Suprapubic skin (tissue), 4 donors: ENCODE measurements around the gene CCDC88C. TPM values are rescaled to one million over a fixed set of nuclear protein-coding genes. Genes with fewer than 3 reads are reported as not detected.
A peak's percentile ranks its signal among the peaks of the same experiment; 100 is the strongest.

Experiments
- DNase-seq, 2 donors: peaks; one replicate each; pipeline ENCODE4 v3.0.0-alpha.2; 2019; ENCODE audit warnings: low spot score in 2 of 2
- H3K27ac ChIP-seq: fragments of 200-600 bp; sonication (generic); one replicate; pipeline ENCODE4 v1.5.1; 2019
- H3K27me3 ChIP-seq: fragments of 200-600 bp; sonication (generic); one replicate; pipeline ENCODE4 v1.5.1; 2019
- H3K36me3 ChIP-seq: fragments of 200-600 bp; sonication (generic); one replicate; pipeline ENCODE4 v1.5.1; 2019
- H3K4me1 ChIP-seq: fragments of 200-600 bp; sonication (generic); one replicate; pipeline ENCODE4 v1.5.1; 2019
- H3K4me3 ChIP-seq: fragments of 200-600 bp; sonication (generic); one replicate; pipeline ENCODE4 v1.5.1; 2019; ENCODE audit warnings: mild to moderate bottlenecking
- H3K9me3 ChIP-seq: fragments of 200-600 bp; sonication (generic); one replicate; pipeline ENCODE4 v1.5.1; 2019
- CTCF ChIP-seq, 2 donors: fragments of 200-600 bp in 1 of 2; fragments of 450-650 bp in 1 of 2; sonication (generic) in 1 of 2; IDR thresholded peaks; one replicate each; pipeline ENCODE4 v1.5.1; 2016 to 2019; ENCODE audit warnings: antibody characterized with exemption in 2 of 2, mild to moderate bottlenecking in 1 of 2, moderate library complexity in 1 of 2
- EP300 ChIP-seq: sonication (generic); formaldehyde crosslinking; IDR thresholded peaks from one replicate; pipeline ENCODE4 v1.6.1; 2017; ENCODE audit warnings: antibody characterized with exemption
- POLR2A ChIP-seq, 2 donors: fragments of 450-650 bp; IDR thresholded peaks; one replicate each; pipeline ENCODE4 v1.6.1; 2017; ENCODE audit warnings: antibody characterized with exemption in 2 of 2, mild to moderate bottlenecking in 2 of 2, moderate library complexity in 2 of 2
- POLR2AphosphoS5 ChIP-seq, 3 donors: sonication (generic); formaldehyde crosslinking; IDR thresholded peaks; one replicate each; pipeline ENCODE4 v1.6.1; 2017; ENCODE audit warnings: antibody characterized with exemption in 3 of 3
- WGBS: methylation state at CpG from one replicate; pipeline ENCODE4 v1.1.5; 2018; 5-methylcytosine and 5-hydroxymethylcytosine counted together
- total RNA-seq, 4 donors: library from RNA; depleted of rRNA; stranded (reverse); fragments of >200 nt; gene quantifications; one replicate each; pipeline ENCODE4 v1.1.0, GENCODE V29; 2016

Gene CCDC88C
- total RNA-seq, 4 donors from 2014 or later = 16.6 to 25.0 (median 22.8) TPM

GRCh38 chr14:91365552-91365951, 52.1 kb downstream of the CCDC88C start:
- no peaks in the 10 kb centered on the region for H3K27me3 ChIP-seq
- TF ChIP-seq POLR2A (IDR thresholded peaks at IDR 0.05) = no peak
- TF ChIP-seq CTCF (IDR thresholded peaks at IDR 0.05) = no peak
- TF ChIP-seq EP300 = no peak
- no peak for TF ChIP-seq POLR2AphosphoS5 (IDR thresholded peaks at IDR 0.05)
- peaks cover 28% of the 10 kb centered on the region for H3K4me1 ChIP-seq
- H3K36me3 ChIP-seq = no peaks in the 10 kb centered on the region
- H3K9me3 ChIP-seq = no peaks in the 10 kb centered on the region
- 95% methylated on average over 6 of the region's 6 CpGs for WGBS
- no peak overlapping the region for H3K27ac ChIP-seq
- no peak for DNase-seq
- H3K4me3 ChIP-seq = no peak overlapping the region

- no peaks in the 10 kb centered on the region for H3K27me3 ChIP-seq
- 88% methylated on average over 9 of the region's 13 CpGs for WGBS
- no peak for TF ChIP-seq EP300
- TF ChIP-seq POLR2AphosphoS5 (IDR thresholded peaks at IDR 0.05) = no peak
- no peak for TF ChIP-seq CTCF (IDR thresholded peaks at IDR 0.05)
- no peak for TF ChIP-seq POLR2A (IDR thresholded peaks at IDR 0.05)
- H3K9me3 ChIP-seq = no peaks in the 10 kb centered on the region
- no peak overlapping the region for H3K27ac ChIP-seq
- H3K36me3 ChIP-seq = no peaks in the 10 kb centered on the region
- H3K4me1 ChIP-seq = peaks cover 21% of the 10 kb centered on the region
- no peak overlapping the region for H3K4me3 ChIP-seq
- DNase-seq = no peak
Measured at GRCh38 chr14:91364524-91365270, 52.9 kb downstream of the CCDC88C start.

GRCh38 chr14:91363776-91364523, 53.7 kb downstream of the CCDC88C start:
- Histone ChIP-seq H3K4me1 (peaks cover 18% of the 10 kb centered on the region), H3K4me3 (no peak overlapping the region), H3K27me3 (no peaks in the 10 kb centered on the region), H3K36me3 (no peaks in the 10 kb centered on the region), H3K9me3 (no peaks in the 10 kb centered on the region), H3K27ac (no peak overlapping the region)
- WGBS = 81% methylated on average over 10 of the region's 10 CpGs
- TF ChIP-seq EP300 (no peak), POLR2A (IDR thresholded peaks at IDR 0.05) (no peak), POLR2AphosphoS5 (IDR thresholded peaks at IDR 0.05) (no peak), CTCF (IDR thresholded peaks at IDR 0.05) (no peak)
- DNase-seq = no peak

- H3K27ac ChIP-seq = peak overlapping the region; percentile 53
- no peaks in the 10 kb centered on the region for H3K9me3 ChIP-seq
- H3K36me3 ChIP-seq = no peaks in the 10 kb centered on the region
- DNase-seq = no peak
- TF ChIP-seq CTCF (IDR thresholded peaks at IDR 0.05) (no peak), POLR2A (IDR thresholded peaks at IDR 0.05) (no peak), POLR2AphosphoS5 (IDR thresholded peaks at IDR 0.05) (no peak), EP300 (no peak)
- no peaks in the 10 kb centered on the region for H3K27me3 ChIP-seq
- H3K4me3 ChIP-seq = no peak overlapping the region
- H3K4me1 ChIP-seq = peaks cover 18% of the 10 kb centered on the region
- 45% methylated on average over 14 of the region's 14 CpGs for WGBS
Measured at GRCh38 chr14:91361233-91361811, 56.3 kb downstream of the CCDC88C start.
